Fibroblast of peridontal ligament (primary cell): ENCODE results near the gene FCRL3.
"Not testable (repeated sequence)": the region's sequence is repeated elsewhere in the genome, so short reads cannot be mapped to it uniquely, and the experiment has no call there.

Source experiments
- DNase-seq: peaks from one replicate; pipeline ENCODE4 v3.0.0-alpha.2; 2010; ENCODE audit errors: extremely low read depth

FCRL3 gene

GRCh38 chr1:157700732-157701131, at the start of gene FCRL3:
TSS of gene FCRL3 (minus strand) at chr1:157700769. CDS start at chr1:157700489, 280 bp downstream.
- DNase-seq, result no peak

GRCh38 chr1:157748262-157748817, 47.8 kb upstream of the FCRL3 start:
- DNase-seq, result no peak

- no peak for DNase-seq
Measured at GRCh38 chr1:157739229-157739901, 38.8 kb upstream of the FCRL3 start.

- DNase-seq, result not testable (repeated sequence)
Measured at GRCh38 chr1:157735991-157736390, 35.4 kb upstream of the FCRL3 start.

GRCh38 chr1:157734321-157734720, 33.8 kb upstream of the FCRL3 start:
- no peak for DNase-seq

- DNase-seq, result no peak
Measured at GRCh38 chr1:157732755-157733154, 32.2 kb upstream of the FCRL3 start.

- no peak for DNase-seq
Measured at GRCh38 chr1:157725221-157725577, 24.6 kb upstream of the FCRL3 start.

GRCh38 chr1:157724537-157725220, 24.1 kb upstream of the FCRL3 start:
- no peak for DNase-seq

GRCh38 chr1:157723157-157723556, 22.6 kb upstream of the FCRL3 start:
- no peak for DNase-seq

GRCh38 chr1:157721985-157722384, 21.4 kb upstream of the FCRL3 start:
- no peak for DNase-seq

GRCh38 chr1:157715736-157716135, 15.2 kb upstream of the FCRL3 start:
- DNase-seq, result no peak

- DNase-seq, result no peak
Measured at GRCh38 chr1:157711802-157712201, 11.2 kb upstream of the FCRL3 start.

GRCh38 chr1:157704878-157705277, 4.3 kb upstream of the FCRL3 start:
- DNase-seq, result no peak

GRCh38 chr1:157703981-157704380, 3.4 kb upstream of the FCRL3 start:
- no peak for DNase-seq

GRCh38 chr1:157702308-157702825, 1.8 kb upstream of the FCRL3 start:
- DNase-seq, result no peak

GRCh38 chr1:157700305-157700704, 264 bp downstream of the FCRL3 start:
- DNase-seq, result no peak

GRCh38 chr1:157697781-157698569, 2.6 kb downstream of the FCRL3 start:
- DNase-seq, result no peak

GRCh38 chr1:157696966-157697628, 3.5 kb downstream of the FCRL3 start:
- DNase-seq, result no peak

GRCh38 chr1:157695417-157695816, 5.2 kb downstream of the FCRL3 start:
- DNase-seq, result no peak

GRCh38 chr1:157691285-157691920, 9.2 kb downstream of the FCRL3 start:
- DNase-seq, result peak; percentile 21
